H9 (cell line): ENCODE data around the gene SMYD2. TPM values are rescaled to one million over a fixed set of nuclear protein-coding genes. Genes with fewer than 3 reads are reported as not detected.

Experiments used
- DNase-seq: peaks from one replicate; pipeline ENCODE4 v3.0.0-alpha.2; 2017
- H2AFZ ChIP-seq: one replicate; pipeline ENCODE4 v1.6.1; 2013; ENCODE audit warnings: mild to moderate bottlenecking, low read length, control low read depth, moderate library complexity
- H2AK5ac ChIP-seq: 2 replicates; pipeline ENCODE4 v1.6.1; 2013; ENCODE audit warnings: low read length, control low read depth, mixed read lengths; ENCODE audit not compliant: insufficient read length
- H2BK120ac ChIP-seq: one replicate; pipeline ENCODE4 v1.6.1; 2013; ENCODE audit warnings: low read depth, mild to moderate bottlenecking, low read length, control low read depth, inconsistent platforms; ENCODE audit not compliant: poor library complexity, severe bottlenecking
- H2BK12ac ChIP-seq: 2 replicates; pipeline ENCODE4 v1.6.1; 2013; ENCODE audit warnings: low read length, control low read depth, mixed read lengths, low read depth; ENCODE audit not compliant: insufficient read length
- H2BK15ac ChIP-seq: 2 replicates; pipeline ENCODE4 v1.6.1; 2013; ENCODE audit warnings: low read depth, low read length, control low read depth
- H2BK20ac ChIP-seq: one replicate; pipeline ENCODE4 v1.6.1; 2013; ENCODE audit warnings: low read depth, mild to moderate bottlenecking, low read length, control low read depth, inconsistent platforms; ENCODE audit not compliant: poor library complexity, severe bottlenecking
- H2BK5ac ChIP-seq: 2 replicates; pipeline ENCODE4 v1.6.1; 2013; ENCODE audit warnings: low read length, control low read depth, mixed read lengths; ENCODE audit not compliant: insufficient read length
- H3K14ac ChIP-seq: 2 replicates; pipeline ENCODE4 v1.6.1; 2013; ENCODE audit warnings: low read length, control low read depth; ENCODE audit not compliant: insufficient read depth
- H3K18ac ChIP-seq: 2 replicates; pipeline ENCODE4 v1.6.1; 2013; ENCODE audit warnings: low read depth, mild to moderate bottlenecking, mixed read lengths, low read length, control low read depth; ENCODE audit not compliant: insufficient read length
- H3K23ac ChIP-seq: 2 replicates; pipeline ENCODE4 v1.6.1; 2013; ENCODE audit warnings: low read length, control low read depth, mixed read lengths, low read depth; ENCODE audit not compliant: insufficient read length
- H3K23me2 ChIP-seq: 2 replicates; pipeline ENCODE4 v1.6.1; 2013; ENCODE audit warnings: low read depth, mild to moderate bottlenecking, mixed read lengths, low read length, control low read depth; ENCODE audit not compliant: insufficient read length, poor library complexity, severe bottlenecking
- H3K27ac ChIP-seq: 2 replicates; pipeline ENCODE4 v1.5.1; 2013; ENCODE audit warnings: low read length, control low read depth, mixed read lengths, low read depth; ENCODE audit not compliant: insufficient read length
- H3K27me3 ChIP-seq: 2 replicates; pipeline ENCODE4 v1.6.1; 2013; ENCODE audit warnings: low read length, control low read depth, inconsistent platforms; ENCODE audit not compliant: insufficient read depth
- H3K4ac ChIP-seq: 2 replicates; pipeline ENCODE4 v1.6.1; 2013; ENCODE audit warnings: low read depth, mild to moderate bottlenecking, control low read depth, inconsistent platforms, low read length, moderate library complexity
- H3K4me1 ChIP-seq: 2 replicates; pipeline ENCODE4 v1.6.1; 2013; ENCODE audit warnings: low read length, control low read depth, inconsistent platforms; ENCODE audit not compliant: insufficient read depth
- H3K4me2 ChIP-seq: 2 replicates; pipeline ENCODE4 v1.6.1; 2013; ENCODE audit warnings: low read length, control low read depth, mixed read lengths; ENCODE audit not compliant: insufficient read length, insufficient read depth
- H3K56ac ChIP-seq: 2 replicates; pipeline ENCODE4 v1.6.1; 2013; ENCODE audit warnings: low read depth, mild to moderate bottlenecking, mixed read lengths, low read length, control low read depth; ENCODE audit not compliant: insufficient read length
- H3K79me1 ChIP-seq: 2 replicates; pipeline ENCODE4 v1.6.1; 2013; ENCODE audit warnings: low read depth, mild to moderate bottlenecking, moderate library complexity, low read length, control low read depth, inconsistent platforms; ENCODE audit not compliant: insufficient read depth, poor library complexity, severe bottlenecking
- H3K79me2 ChIP-seq: 2 replicates; pipeline ENCODE4 v1.6.1; 2013; ENCODE audit warnings: low read length, control low read depth, inconsistent platforms; ENCODE audit not compliant: insufficient read depth
- H3K9ac ChIP-seq: 2 replicates; pipeline ENCODE4 v1.6.1; 2013; ENCODE audit warnings: low read length, control low read depth, mixed read lengths; ENCODE audit not compliant: insufficient read length; ENCODE audit errors: extremely low read depth
- H3K9me3 ChIP-seq: one replicate; pipeline ENCODE4 v1.6.1; 2013; ENCODE audit warnings: low read depth, low read length, inconsistent platforms; ENCODE audit not compliant: control insufficient read depth
- H3T11ph ChIP-seq: one replicate; pipeline ENCODE4 v1.6.1; 2013; ENCODE audit warnings: mild to moderate bottlenecking, low read length, control low read depth, inconsistent platforms
- H4K20me1 ChIP-seq: one replicate; pipeline ENCODE4 v1.6.1; 2013; ENCODE audit not compliant: control insufficient read depth, insufficient read length, insufficient read depth
- H4K5ac ChIP-seq: 2 replicates; pipeline ENCODE4 v1.6.1; 2013; ENCODE audit warnings: low read depth, mild to moderate bottlenecking, mixed read lengths, low read length, control low read depth; ENCODE audit not compliant: insufficient read length
- H4K8ac ChIP-seq: replicated peaks from 2 replicates; pipeline ENCODE4 v1.6.1; 2013; ENCODE audit warnings: low read length, control low read depth, mixed read lengths, low read depth; ENCODE audit not compliant: insufficient read length
- H4K91ac ChIP-seq: 2 replicates; pipeline ENCODE4 v1.6.1; 2013; ENCODE audit warnings: low read depth, mild to moderate bottlenecking, moderate library complexity, mixed read lengths, low read length, control low read depth; ENCODE audit not compliant: insufficient read length
- H3K27ac Mint-ChIP-seq, 3 experiments: 2 replicates in 2 of 3; 3 replicates in 1 of 3; pipeline ENCODE4 v1.8.0; 2020 to 2021; ENCODE audit warnings: mixed read lengths in 3 of 3, mild to moderate bottlenecking in 1 of 3, moderate library complexity in 1 of 3
- H3K27me3 Mint-ChIP-seq: 2 replicates; pipeline ENCODE4 v1.8.0; 2021; ENCODE audit warnings: low read depth, mild to moderate bottlenecking, moderate library complexity, mixed read lengths
- H3K36me3 Mint-ChIP-seq, 3 experiments: 2 replicates in 2 of 3; 3 replicates in 1 of 3; pipeline ENCODE4 v1.8.0; 2020 to 2021; ENCODE audit warnings: low read depth in 3 of 3, mixed read lengths in 3 of 3; ENCODE audit not compliant: insufficient read depth in 1 of 3
- H3K4me1 Mint-ChIP-seq, 2 experiments: 2 replicates each; pipeline ENCODE4 v1.8.0; 2020; ENCODE audit warnings: mixed read lengths in 2 of 2
- H3K4me3 Mint-ChIP-seq, 2 experiments: 2 replicates in 1 of 2; 3 replicates in 1 of 2; pipeline ENCODE4 v1.8.0; 2020 to 2021; ENCODE audit warnings: mild to moderate bottlenecking in 2 of 2, mixed read lengths in 2 of 2, moderate library complexity in 1 of 2
- H3K9me3 Mint-ChIP-seq, 2 experiments: 2 replicates in 1 of 2; 3 replicates in 1 of 2; pipeline ENCODE4 v1.8.0; 2020; ENCODE audit warnings: mild to moderate bottlenecking in 2 of 2, mixed read lengths in 2 of 2, moderate library complexity in 1 of 2
- CTCF ChIP-seq: fragments of 200-600 bp; sonication (generic); conservative IDR thresholded peaks from 3 replicates; pipeline ENCODE4 v1.8.0; 2021; ENCODE audit warnings: antibody characterized with exemption, mild to moderate bottlenecking
- WGBS: extraction: QIAGEN DNeasy Blood & Tissue Kit; methylation state at CpG from one replicate; pipeline ENCODE4 v1.1.7; 2013; ENCODE audit warnings: missing lambda C conversion rate, low lambda C conversion rate, mixed read lengths; ENCODE audit not compliant: insufficient read length; ENCODE audit errors: extremely low coverage; 5-methylcytosine and 5-hydroxymethylcytosine counted together
- total RNA-seq: library from RNA; stranded (reverse); gene quantifications from 2 replicates; pipeline ENCODE4 v1.2.1, GENCODE V29; 2021

Gene SMYD2
- total RNA-seq, 1 experiment from 2014 or later, result 10.9 TPM

DNA sequence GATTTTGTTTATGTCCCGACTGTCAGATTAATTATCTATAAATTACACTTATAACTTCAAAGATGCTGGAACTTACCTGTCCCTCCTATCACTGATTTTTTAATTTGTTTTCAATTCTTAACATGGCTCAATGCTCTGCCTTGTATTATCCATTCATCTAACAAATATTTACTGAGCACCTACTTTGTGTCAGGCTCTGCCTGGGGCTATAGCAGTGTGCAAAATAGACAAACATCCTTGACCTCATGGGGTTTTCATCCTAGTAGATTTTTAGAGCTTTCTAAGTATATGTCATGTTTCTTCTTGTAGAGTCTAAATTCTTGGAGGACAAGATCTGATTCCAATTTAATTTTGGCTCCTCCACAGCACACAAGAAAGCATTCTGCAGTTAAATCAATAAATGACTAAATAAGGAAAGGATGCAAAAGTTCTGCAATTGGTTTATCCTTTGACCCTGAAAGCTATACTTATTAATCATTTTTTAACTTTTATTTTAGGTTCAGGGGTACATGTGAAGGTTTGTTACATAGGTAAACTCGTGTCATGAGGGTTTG is 10.8 kb upstream of the SMYD2 start:
- Histone ChIP-seq H4K91ac (no peak overlapping the region), H3K18ac (no peak overlapping the region), H2BK120ac (no peak overlapping the region), H3K79me1 (no peaks in the 10 kb centered on the region), H3K56ac (no peak overlapping the region), H2BK20ac (no peak overlapping the region), H4K8ac (no peak overlapping the region), H4K20me1 (no peaks in the 10 kb centered on the region), H3K4me2 (no peak overlapping the region), H3K23me2 (no peaks in the 10 kb centered on the region), H2AFZ (no peak overlapping the region), H3T11ph (no peak overlapping the region), H3K14ac (no peak overlapping the region), H3K23ac (no peak overlapping the region), H3K79me2 (no peaks in the 10 kb centered on the region), H2BK5ac (no peak overlapping the region), H3K27ac (no peak overlapping the region), H2BK12ac (no peak overlapping the region), H2AK5ac (no peak overlapping the region), H3K27me3 (no peaks in the 10 kb centered on the region), H3K9me3 (no peaks in the 10 kb centered on the region), H3K4me1 (peaks cover 2% of the 10 kb centered on the region; the same call in 1 of the 2 replicates), H2BK15ac (no peak overlapping the region), H3K9ac (no peak overlapping the region), H3K4ac (no peak overlapping the region), H4K5ac (no peak overlapping the region)
- no CpG with 5 or more reads among the region's 2 CpGs for WGBS
- Mint-ChIP-seq H3K27ac (no peak overlapping the region), H3K4me1 (peaks cover 3 to 8% of the 10 kb centered on the region in 2 experiments; a peak in 3 of 4 replicates), H3K36me3 (no peaks in the 10 kb centered on the region; a peak in 2 of 7 replicates), H3K27me3 (peaks cover 16% of the 10 kb centered on the region), H3K9me3 (no peaks in the 10 kb centered on the region; a peak in 1 of 5 replicates), H3K4me3 (no peak overlapping the region)
- no peak for TF ChIP-seq CTCF
- DNase-seq, result no peak
